ENCODE measurements around the gene PRKCH.

The PRKCH gene

DNA sequence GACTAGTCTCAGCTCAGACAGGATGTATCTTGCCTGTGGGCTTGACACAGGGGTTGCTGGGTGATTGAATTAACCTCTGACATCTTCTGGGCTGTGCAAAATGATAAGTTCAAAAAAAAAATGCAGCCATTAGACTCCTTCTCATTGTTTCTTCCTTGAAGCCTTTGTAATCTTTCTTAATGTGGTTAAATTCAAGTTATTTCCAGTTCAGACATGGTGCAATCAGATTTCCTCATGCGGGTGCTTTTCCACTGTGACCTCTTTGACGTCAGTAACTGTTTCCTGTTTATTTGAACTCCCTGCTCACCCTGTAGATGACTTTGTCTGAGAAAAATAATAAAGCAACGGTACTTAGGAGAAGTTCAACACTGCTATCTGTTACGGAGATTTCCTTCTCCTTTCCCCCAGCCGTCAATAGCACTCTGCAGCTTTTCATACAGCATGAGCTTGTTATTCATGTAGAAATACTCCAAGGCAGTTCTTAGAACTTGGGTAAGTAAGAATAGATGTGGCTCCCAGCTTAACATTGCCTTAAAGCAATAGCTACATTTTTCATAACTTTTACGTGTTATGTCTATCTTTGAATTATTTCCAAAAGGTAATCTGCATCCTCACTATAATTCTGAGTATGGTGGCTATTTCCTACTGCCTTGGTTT is 155.5 kb downstream of the PRKCH start:
- no peak for DNase-seq

GRCh38 chr14:61477712-61478462 is 156.5 kb downstream of the PRKCH start:
- DNase-seq: peak in 1 of 2 experiments; percentile 41

- no peak for DNase-seq
Measured at GRCh38 chr14:61478971-61479473, 157.6 kb downstream of the PRKCH start.

- DNase-seq: no peak
Measured at GRCh38 chr14:61479746-61480502, 158.5 kb downstream of the PRKCH start.

DNA sequence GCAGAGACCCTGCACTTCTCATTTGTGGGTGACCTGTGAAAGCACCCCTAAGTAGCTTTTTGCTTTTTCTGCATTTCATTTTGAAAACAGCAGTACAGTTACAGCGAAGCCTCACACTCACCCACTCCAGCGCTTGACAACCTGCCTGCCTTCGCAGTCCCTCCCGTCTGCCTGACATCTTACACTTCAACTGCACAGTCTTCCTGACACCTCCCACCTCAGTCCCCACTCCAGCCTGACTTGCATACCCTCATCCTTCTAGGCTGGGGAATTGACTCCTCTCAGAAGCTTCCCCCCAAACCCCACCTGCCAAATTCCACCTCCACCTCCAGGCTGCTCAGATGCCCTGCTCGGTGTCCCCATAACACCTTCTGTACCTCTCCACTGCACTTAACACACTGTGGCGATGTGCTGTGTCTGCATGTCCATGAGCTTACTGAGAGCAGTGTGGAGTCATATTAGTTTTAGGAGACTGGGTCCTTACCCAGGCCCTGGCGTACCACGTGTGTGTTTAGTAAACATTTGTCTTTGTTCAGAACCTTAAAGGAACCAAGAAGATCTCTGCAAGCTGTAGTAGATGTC is 159.4 kb downstream of the PRKCH start:
- DNase-seq: no peak

GRCh38 chr14:61481701-61482100 is 160.3 kb downstream of the PRKCH start:
- no peak for DNase-seq

DNA sequence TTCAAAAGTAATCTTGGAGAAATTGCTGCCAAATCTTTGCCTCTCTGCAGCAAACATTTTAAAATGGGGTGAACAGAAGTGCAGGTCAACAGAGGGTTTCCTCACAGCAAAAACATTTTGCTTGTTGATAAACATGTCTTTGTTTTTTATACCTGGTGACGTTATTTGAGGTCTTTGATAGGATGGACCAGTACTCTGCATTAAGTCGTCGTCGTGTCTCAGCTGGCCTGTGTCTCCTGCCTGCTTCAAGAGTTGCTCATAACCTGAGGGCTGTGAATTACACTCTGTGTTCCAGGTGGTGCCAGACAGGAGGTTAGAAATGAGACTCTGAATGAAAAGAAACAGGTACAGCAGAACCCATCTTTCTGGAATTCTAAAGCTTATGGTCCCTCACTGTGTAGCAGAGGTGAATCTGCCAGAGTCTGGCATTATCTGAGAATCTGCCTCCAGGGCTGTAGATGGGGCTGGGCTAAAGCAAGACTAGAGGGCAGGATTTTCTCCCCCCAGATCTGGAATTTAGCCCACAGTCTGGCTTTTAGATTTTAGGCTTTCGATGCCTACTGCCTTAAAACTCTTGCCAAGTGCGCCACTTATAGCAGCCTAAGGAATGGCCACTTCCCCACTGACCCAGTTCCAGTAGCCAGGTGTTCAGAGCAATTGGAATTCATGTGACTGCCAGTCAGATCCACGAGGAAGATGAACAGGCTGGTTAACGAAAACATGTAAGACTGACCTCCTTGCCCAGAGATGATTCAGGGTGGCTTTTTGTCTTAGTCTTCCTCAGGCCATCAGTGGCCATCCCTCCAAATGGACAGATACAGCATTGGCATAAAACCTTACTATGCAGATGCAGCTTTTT is 161.2 kb downstream of the PRKCH start:
- no peak for DNase-seq

DNA sequence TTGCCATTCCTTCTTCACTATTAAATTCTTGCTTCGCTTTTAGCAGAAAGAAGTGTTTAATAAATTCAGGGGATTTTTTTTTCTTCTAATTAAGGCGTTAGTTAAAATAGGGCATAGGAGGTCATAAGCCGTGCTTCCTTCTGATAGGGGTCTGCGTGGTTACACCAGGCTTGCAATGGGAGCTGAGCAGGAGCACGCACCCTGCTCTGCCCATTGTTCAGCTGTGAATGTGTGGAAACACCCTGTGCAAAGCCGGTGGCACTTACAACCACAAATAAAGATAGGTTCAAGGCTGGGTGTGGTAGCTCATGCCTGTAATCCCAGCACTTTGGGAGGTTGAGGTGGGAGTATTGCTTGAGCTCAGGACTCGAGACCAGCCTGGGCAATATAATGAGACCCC is 162.1 kb downstream of the PRKCH start:
- DNase-seq: no peak

DNA sequence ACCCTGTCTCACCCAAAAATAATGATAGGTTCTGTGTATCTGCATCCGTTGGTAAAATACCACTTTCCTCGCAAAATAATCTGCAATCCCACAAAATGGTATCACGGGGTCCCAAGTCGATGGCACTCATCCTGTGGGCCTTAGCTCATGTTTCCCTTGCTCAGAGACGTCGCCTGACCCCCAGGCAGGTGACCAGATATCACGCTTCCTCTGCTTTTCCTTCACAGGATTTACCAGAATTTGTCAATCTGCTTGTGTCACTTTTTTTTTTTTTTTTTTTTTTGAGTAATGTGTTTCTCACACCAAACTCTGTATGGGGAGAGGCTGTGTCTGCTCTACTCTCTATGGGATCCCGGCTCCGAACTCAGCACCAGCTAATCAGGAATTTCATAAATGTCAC is 162.7 kb downstream of the PRKCH start:
- no peak for DNase-seq

DNA sequence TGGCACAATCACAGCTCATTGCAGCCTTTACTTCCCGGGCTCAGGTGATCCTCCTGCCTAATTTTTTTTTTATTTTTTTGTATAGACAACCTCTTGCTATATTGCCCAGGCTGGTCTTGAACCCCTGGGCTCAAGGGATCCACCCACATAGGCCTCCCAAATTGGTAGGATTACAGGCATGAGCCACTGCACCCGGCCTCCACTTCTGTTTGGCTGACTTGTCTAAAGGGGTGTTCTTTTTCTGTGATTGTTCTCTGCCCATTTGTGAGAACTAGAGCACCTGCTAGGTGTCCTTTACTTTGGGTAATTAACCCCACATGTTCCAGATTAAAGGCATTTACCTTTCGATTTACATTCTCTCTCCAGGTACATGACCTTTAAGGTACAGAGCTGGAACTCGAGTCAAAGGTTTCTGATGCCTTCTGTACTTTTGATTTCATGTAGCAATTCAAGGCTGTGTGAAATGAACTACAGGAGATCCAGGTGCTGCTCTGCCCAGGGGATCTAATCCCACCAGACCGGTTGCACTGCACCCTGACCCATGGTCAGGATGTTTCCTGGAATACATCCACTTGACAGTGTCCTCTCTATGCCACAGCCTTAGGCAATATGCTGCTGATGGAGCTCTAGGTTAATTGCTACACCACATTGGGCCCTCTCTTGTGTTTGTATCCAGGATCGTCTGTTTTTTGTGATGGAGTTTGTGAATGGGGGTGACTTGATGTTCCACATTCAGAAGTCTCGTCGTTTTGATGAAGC is 163.6 kb downstream of the PRKCH start:
- no peak for DNase-seq

GRCh38 chr14:61485661-61486060 is 164.3 kb downstream of the PRKCH start:
- no peak for DNase-seq

GRCh38 chr14:61486930-61487495 is 165.6 kb downstream of the PRKCH start:
- no peak for DNase-seq

GRCh38 chr14:61488417-61489401 is 167.3 kb downstream of the PRKCH start:
- no peak for DNase-seq

DNA sequence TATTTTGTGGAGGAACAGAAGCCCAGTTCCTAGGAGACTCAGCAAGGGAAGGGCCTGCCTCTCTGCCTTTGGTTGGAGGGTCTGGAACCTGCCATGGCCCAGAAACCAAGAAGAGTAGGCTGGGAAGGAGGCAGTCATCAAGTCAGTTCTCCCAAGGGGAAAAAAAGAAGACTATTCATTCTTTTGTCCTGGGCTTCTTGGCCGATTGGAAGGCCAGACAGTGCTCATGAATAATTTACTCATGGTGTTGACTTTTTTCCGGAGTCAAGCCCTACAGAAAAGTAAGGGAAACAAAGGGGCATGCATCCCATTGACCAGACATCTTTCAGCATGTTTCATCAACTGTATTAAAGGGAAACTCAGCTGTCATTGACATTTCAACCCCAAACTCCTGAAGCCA is 168.1 kb downstream of the PRKCH start:
- no peak for DNase-seq

- no peak for DNase-seq
Measured at GRCh38 chr14:61489932-61490331, 168.6 kb downstream of the PRKCH start.

GRCh38 chr14:61491224-61491623 is 169.8 kb downstream of the PRKCH start:
- DNase-seq: no peak

- no peak for DNase-seq
Measured at GRCh38 chr14:61491876-61492434, 170.6 kb downstream of the PRKCH start.

- no peak for DNase-seq
Measured at GRCh38 chr14:61492474-61492873, 171.1 kb downstream of the PRKCH start.

DNA sequence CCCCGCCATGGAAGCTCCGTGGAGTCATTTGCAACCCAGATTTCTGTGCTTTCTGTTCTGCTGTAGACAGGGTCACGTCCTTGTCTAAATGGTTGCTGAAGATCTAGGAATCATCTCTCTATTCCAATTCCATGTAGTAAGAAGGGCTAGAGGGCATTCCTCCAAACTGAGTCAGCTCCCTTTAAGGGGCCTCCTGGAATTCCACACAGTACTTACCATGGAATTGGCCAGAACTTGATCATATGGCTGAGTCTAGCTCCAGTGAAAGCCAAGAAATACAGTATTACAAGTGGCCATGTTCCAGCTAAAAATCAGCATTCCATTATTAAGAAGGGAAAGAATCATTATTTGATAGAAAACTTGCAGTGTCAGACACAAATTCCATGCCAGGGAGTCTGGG is 171.9 kb downstream of the PRKCH start:
- no peak for DNase-seq

- no peak for DNase-seq
Measured at GRCh38 chr14:61494018-61494417, 172.6 kb downstream of the PRKCH start.
